ENCODE measurements around the gene RDH16.
"Not testable (repeated sequence)": the region's sequence is repeated elsewhere in the genome, so short reads cannot be mapped to it uniquely, and the experiment has no call there.

The RDH16 gene

DNA sequence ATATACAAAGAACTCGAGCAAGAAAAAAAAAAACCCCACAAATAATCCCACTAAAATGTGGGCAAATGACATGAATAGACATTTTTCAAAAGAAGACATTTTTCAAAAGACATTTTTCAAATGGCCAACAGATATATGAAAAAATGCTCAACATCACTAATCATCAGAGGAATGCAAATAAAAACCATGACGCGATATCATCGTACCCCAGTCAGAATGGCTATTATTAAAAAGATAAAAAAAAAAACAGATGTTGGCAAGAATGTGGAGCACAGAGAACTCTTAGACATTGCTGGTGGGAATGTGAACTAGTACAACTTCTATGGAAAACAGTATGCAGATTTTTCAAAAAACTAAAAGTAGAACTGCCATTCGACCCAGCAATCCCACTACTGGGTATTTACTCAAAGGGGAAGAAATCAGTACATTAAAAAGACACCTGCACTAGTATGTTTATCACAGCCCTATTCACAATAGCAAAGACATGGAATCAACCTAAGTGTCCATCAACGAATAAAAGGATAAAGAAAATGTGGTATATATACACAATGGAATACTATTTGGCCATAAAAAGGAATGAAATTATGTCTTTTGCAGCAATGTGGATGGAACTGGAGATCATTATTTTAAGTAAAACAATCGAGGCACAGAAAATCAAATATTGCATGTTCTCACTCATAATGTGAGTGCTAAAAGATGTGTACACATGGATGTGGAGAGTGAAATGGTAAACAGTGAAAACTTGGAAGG, 32.6 kb upstream of the RDH16 start:
- no peak for FAIRE-seq
- DNase-seq (ENCODE audit: low spot score) = no peak

DNA sequence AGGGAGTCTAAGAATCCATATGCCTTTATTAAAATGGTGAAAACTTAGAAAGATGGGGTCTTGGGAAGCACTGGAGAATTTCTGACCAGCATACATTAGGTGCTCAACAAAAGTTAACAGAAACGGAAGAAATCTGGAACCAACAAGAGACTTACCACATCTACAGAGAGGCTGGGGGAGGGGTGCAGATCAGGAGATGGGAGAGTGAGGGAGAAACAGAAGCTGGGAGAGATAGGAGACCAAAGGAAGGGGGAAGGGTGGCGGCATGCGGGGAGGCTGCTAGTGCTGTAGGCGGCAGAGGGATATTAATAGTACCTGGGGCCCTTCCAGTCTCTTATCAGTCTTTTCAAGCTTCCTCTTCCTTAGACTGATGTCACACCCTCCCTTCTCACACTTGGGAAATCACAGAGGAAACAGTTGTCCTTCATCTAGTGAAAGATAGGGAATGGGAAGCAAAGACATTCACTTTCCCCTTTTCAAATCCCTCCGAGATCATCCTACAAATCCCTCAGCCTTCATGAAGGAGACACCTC, 30.9 kb upstream of the RDH16 start:
- DNase-seq (ENCODE audit: low spot score) (no peak), FAIRE-seq (no peak)

DNA sequence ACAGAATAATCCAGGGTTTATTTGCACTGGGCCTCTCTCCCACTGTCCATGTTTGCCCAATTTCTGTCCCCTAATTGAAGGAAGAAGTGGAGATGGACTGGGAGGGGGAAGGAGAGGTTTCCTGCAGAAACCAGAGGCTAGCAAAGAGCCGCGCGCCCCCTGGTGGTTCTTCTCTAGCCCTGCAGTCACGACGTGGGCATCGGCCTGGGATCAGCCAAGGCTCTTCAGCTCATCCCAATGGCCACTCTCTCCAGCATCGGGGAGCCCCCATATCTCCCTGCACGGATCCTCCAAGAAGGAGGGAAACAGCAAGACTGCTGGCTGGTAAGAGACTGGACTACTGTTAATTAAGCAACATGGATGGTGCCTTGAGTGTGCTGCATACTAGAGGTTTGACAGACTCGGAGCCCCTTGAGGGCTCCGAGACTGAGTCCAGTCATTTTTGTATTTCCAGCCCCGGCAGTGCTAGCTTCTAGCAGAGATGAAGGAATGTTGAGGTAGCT, 30.2 kb upstream of the RDH16 start:
- FAIRE-seq = no peak
- DNase-seq (ENCODE audit: low spot score) = peak; percentile 53

DNA sequence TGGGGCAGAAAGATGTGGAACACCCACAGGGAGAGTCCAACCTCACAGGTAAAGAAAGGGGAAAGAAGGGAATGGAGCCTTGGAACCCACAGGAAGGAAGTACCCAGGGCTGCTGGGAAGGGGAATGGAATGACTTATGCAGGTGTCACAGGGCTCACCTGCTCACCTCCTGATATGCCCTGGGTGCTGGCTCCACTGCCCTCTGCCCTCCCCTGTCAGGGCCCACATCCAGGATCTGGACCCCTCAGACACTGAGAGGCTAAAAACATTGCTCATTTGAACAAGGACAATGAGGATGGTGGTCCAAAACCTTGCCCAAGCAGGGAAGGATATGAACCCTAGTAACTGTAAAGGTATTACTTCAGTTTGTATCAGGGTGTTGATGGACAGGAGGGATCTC, 29.6 kb upstream of the RDH16 start:
- DNase-seq (ENCODE audit: low spot score) (no peak), FAIRE-seq (no peak)

DNA sequence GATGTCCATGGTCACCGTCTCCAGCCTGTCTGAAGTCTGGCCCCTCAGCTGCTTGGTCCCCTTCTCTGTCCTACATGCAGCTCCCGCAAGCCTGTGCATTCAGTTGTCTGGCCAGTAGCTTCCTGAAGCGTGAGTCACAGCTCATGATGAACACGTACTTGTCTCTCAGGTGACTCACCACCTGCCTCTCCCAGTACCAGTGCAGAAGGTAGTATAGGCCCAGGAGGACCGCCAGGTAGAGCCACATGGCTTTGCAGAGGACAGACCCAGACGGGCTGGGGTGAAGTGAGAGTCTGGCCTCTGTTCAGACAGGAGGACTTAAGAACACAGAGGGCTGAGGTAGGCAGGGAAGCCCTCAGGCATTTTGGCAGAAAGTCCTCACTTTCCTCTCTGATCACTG, 28.3 kb upstream of the RDH16 start:
- FAIRE-seq (peak; percentile 73), DNase-seq (ENCODE audit: low spot score) (peak; percentile 71)

DNA sequence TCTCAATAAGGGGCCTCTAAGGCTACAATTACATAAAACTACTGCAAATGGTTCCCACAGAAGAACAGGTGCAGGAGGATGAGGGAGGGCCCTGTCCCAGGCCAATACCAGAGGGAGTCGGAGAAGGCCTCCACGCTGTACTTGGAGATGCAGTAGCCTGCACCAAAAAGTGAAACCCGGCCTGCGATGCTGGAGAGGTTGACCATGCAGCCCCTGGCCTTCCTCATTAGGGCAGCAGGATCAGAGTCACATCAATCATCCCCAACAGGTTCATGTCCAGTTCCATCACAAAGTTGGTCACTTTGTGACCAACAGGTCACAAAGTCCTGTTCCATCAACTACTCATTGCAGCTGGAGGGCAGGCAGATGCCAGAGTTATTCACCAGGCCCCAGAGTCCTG, 26.0 kb upstream of the RDH16 start:
- FAIRE-seq (no peak), DNase-seq (ENCODE audit: low spot score) (no peak)

DNA sequence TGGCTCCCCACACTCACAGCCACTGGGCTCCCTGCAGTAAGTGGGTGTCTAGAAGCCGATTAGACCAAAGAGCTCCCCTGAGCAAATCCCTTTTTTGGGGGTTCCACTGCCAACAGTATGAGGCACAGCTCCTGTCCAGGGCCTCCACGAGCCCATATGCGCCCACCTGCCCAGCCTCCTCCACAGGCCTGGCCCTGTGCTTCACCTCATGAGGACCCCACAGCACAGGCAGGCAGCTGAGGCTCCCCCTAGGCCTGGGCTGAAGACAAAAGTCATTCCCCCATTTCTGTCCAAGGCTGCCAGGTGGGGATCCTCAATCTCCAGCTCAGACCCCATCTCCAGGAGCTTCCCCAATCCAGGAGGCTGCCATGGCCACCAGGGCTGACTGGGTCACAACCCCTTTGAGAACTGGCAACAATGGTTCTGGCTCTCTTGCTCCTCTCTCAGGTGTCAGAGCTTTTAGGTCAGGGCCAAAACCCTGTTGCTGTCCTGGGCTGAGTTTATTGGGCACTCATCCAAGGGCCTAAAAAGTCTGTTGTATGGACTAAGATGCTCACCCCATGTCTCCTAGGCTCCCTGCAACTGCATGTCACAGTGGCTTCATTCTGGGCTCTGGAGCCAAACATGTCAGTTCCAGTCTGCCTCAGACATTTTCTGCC, 25.3 kb upstream of the RDH16 start:
- FAIRE-seq = not testable (repeated sequence)

DNA sequence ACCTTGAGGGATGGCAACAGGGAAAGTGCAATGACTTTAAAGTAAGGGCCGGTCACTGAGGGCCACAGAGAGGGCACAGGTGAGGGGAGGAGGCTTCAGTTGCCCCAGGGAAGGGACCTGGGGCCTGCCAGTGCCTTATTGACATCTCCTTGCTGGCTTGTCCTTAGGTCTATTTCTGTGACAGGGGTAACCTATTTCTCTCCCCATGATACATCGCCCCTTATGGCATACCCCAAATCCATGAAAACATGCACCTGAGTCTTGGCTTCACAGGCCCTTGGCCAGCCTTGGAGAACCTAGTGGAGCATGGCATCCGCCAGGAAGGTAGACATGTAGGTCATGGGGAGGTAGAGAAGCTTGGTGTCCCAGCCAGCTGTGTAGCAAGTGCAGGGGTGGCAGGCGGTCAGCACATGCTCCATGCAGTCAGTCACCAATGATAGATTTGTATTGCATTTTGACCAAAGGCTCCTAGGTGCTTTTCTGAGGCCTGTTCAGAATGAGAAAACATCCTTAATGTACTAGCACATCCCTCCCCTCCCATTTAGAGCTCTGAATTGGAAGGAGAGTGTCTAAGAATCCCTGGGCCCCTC, 23.6 kb upstream of the RDH16 start:
- no peak for DNase-seq (ENCODE audit: low spot score)

More for the DNA sequence above, 25.3 kb upstream of the RDH16 start:
- not testable (repeated sequence) for DNase-seq (ENCODE audit: low spot score)

DNA sequence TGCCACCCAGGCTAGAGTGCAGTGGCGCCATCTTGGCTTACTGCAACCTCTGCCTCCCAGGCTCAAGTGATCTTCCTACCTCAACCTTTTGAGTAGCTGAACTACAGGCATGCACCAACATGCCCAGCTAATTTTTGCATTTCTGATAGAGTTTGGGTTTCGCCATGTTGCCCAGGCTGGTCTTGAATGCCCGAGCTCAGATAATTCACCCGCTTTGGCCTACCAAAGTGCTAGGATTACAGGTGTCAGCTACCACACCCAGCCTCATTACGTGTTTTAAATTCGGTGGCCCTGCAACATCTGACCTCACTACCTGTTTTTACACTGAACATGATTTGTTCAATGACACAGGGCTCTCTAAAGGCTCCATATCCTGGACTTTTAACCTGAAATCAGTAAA, 22.9 kb upstream of the RDH16 start:
- DNase-seq (ENCODE audit: low spot score) = no peak
- no peak for FAIRE-seq

More for the DNA sequence above, 23.6 kb upstream of the RDH16 start:
- no peak for FAIRE-seq

DNA sequence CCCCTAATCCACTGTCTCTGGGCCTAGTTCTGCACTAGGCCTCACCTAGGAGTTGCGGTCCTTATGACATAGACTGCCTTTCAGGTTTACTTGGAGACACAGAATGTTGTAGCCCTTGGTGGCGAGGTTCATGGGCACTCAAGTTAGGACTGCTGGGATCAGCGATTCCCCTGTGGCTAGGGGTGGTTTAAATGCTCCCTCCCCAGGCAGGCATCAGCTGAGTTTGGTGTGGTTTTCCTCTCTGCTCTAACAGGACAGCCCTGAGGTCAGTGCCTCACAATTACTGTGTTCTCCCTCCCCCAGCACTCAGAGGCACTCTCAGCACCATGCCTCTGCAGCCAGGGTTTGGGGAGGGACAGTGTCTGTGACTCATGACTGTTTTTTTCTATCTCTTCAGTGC, 22.2 kb upstream of the RDH16 start:
- FAIRE-seq (no peak), DNase-seq (ENCODE audit: low spot score) (no peak)

DNA sequence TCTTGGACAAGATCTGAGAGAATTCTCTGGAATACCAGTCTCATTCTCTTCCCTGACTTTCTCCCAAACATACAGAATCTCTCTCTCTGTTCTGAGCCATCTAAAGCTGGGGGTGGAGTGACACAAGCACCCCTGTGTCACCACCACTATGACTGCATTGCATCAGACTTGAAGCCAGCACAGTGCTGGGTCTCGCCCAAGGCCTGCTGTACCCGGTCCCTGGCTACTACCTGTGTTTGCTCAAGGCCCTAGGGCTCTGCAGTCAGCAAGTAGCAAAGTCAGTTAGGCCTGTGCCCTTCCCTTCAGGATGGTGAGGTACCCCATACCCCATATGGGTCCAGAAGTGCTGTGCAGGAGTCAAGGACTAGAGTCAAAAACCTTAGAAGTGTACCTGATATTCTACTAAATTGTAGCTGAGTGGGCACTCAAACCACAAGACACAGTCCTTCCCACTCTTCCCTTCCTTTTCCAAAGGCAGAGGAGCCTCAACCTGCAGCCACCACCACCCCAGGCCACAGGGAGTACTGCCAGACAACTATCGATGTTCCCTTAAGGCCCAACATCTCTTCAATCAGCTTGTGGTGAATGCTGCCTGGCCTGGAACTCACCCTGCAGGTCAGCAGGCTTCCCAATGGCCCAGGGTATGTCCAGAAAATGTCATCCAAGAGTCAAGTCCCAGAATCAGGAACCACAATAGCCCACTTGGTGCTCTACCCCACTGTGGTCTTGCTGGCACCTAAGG, 21.2 kb upstream of the RDH16 start:
- DNase-seq (ENCODE audit: low spot score) (no peak), FAIRE-seq (no peak)

DNA sequence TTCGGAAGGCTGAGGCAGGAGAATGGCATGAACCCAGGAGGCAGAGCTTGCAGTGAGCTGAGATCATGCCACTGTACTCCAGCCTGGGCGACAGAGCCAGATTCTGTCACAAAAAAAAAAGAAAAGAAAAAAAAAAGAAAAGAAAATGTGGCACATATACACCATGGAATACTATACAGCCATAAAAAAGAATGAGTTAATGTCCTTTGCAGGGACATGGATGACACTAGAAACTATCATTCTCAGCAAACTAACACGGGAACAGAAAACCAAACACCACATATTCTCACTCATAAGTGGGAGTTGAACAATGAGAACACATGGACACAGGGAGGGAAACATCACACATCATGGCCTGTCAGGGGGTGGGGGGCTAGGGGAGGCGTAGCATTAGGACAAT, 20.0 kb upstream of the RDH16 start:
- FAIRE-seq; DNase-seq (ENCODE audit: low spot score): not testable (repeated sequence)

DNA sequence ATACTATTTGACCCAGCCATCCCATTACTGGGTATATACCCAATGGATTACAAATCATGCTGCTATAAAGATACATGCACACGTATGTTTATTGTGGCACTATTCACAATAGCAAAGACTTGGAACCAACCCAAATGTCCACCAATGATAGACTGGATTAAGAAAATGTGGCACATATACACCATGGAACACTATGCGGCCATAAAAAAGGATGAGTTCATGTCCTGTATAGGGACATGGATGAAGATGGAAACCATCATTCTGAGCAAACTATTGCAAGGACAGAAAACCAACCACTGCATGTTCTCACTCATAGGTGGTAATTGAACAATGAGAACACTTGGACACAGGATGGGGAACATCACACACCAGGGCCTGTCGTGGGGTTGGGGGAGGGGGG, 16.8 kb upstream of the RDH16 start:
- FAIRE-seq; DNase-seq (ENCODE audit: low spot score): not testable (repeated sequence)

DNA sequence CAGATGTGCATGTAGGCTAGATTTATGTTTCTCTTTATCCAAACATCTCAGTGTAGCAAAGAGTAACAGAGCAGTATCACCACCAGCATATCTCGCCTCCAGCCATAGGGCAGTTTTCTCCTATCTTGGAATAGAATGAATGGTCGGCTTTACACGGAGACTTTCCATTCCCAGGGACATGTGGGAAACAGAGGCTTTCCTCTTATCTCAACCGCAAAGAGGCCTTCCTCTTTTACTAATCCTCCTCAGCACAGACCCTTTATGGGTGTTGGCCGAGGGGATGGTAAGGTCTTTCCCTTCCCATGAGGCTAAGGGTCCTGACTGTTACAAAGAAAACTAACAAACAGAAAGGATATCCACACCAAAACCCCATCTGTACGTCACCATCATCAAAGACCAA, 11.5 kb upstream of the RDH16 start:
- not testable (repeated sequence) for FAIRE-seq; DNase-seq (ENCODE audit: low spot score)

DNA sequence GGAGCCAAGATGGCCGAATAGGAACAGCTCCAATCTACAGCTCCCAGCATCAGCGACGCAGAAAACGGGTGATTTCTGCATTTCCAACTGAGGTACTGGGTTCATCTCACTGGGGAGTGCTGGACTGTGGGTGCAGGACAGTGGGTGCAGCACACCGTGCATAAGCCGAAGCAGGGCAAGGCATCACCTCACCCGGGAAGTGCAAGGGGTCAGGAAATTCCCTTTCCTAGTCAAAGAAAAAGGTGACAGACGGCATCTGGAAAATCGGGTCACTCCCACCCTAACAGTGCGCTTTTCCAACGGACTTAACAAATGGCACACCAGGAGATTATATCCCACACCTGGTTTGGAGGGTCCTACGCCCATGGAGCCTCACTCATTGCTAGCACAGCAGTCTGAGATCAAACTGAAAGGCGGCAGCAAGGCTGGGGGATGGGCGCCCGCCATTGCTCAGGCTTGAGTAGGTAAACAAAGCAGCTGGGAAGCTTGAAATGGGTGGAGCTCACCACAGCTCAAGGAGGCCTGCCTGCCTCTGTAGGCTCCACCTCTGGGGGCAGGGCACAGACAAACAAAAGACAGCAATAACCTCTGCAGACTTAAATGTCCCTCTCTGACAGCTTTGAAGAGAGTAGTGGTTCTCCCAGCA, 8.7 kb upstream of the RDH16 start:
- DNase-seq (ENCODE audit: low spot score); FAIRE-seq: not testable (repeated sequence)

DNA sequence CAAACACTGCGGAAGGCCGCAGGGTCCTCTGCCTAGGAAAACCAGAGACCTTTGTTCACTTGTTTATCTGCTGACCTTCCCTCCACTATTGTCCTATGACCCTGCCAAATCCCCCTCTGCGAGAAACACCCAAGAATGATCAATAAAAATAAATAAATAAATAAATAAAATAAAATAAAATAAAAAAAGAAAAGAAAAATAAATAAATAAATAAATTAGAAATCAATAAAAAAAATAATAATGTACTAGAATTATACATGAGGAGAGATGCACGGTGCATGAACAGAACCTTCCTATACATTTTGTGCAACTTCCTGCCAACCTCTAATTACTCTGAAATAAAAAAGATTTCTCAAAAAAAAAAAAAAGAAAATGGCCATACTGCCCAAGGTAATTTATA, 7.7 kb upstream of the RDH16 start:
- DNase-seq (ENCODE audit: low spot score); FAIRE-seq: not testable (repeated sequence)

DNA sequence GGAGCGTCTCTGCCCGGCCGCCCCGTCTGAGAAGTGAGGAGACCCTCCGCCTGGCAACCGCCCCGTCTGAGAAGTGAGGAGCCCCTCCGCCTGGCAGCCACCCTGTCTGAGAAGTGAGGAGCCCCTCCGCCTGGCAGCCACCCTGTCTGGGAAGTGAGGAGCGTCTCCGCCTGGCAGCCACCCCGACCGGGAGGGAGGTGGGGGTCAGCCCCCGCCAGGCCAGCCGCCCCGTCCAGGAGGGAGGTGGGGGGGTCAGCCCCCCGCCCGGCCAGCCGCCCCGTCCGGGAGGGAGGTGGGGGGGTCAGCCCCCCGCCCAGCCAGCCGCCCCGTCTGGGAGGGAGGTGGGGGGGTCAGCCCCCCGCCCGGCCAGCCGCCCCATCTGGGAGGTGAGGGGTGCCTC, 6.1 kb upstream of the RDH16 start:
- DNase-seq (ENCODE audit: low spot score); FAIRE-seq: not testable (repeated sequence)

DNA sequence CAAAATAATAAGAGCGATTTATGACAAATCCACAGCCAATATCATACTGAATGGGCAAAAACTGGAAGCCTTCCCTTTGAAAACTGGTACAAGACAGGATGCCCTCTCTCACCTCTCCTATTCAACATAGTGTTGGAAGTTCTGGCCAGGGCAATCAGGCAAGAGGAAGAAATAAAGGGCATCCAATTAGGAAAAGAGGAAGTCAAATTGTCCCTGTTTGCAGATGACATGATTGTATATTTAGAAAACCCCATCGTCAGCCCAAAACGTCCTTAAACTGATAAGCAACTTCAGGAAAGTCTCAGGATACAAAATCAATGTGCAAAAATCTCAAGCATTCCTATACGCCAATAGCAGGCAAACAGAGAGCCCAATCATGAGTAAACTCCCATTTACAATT, 4.8 kb upstream of the RDH16 start:
- not testable (repeated sequence) for DNase-seq (ENCODE audit: low spot score); FAIRE-seq

DNA sequence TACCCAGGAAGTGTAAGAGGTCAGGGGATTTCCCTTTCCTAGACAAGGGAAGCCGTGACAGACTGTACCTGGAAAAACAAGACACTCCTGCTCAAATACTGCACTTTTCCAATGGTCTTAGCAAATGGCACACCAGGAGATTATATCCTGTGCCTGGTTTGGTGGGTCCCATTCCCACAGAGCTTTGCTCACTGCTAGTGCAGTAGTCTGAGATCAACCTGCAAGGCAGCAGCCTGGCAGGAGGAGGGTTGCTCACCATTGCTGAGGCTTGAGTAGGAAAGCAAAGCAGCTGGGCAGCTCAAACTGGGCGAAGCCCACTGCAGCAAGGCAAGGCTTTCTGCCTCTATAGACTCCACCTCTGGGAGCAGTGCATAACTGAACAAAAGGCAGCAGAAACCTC, 1.0 kb upstream of the RDH16 start:
- no peak for DNase-seq (ENCODE audit: low spot score)
- no peak for FAIRE-seq

DNA sequence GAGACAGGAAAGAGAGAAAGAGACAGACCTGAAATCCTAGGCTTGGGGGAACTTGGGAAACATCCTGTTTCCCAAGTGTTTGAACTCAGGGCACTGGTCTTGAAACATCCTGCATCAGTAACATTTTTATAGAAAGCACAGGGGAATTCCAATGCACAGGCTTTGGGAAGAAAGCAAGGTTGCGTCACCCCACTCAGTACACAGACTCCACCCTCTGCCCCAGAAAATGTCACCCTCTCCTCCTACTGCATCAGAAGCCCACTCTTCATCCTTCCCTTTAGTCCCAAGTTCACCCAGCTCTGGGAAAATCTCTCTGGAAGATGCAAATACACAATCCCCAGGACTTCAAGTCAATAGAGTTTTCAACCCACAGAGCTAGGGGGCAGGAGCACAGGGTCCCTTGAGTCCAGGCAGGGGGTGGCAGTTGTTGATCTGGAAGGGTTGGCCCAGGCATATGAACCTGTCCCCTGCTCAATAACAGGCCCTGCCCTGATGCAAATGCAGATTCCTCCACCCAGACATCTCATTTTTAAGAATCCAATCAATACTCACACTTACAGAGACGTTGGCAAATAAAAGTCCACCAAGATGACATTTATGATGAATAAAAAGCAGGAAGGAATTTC, 1.7 kb downstream of the RDH16 start:
- DNase-seq (ENCODE audit: low spot score) (no peak), FAIRE-seq (no peak)
